GM12878 (cell line): ENCODE results near the gene DDX23. TPM values are rescaled to one million over a fixed set of nuclear protein-coding genes. Genes with fewer than 3 reads are reported as not detected.
A peak's percentile ranks its signal among the peaks of the same experiment; 100 is the strongest.

Source experiments
- BACH1 ChIP-seq: fragments of 450-650 bp; IDR thresholded peaks from 2 replicates; pipeline ENCODE4 v1.6.1; 2017; ENCODE audit warnings: mild to moderate bottlenecking, borderline replicate concordance
- BRCA1 ChIP-seq: IDR thresholded peaks from 2 replicates; pipeline ENCODE4 v1.6.1; 2011; ENCODE audit warnings: low read depth, low read length, improper control_type of control experiment
- CHD4 ChIP-seq: fragments of 200-600 bp; sonication (generic); IDR thresholded peaks from 2 replicates; pipeline ENCODE4 v1.6.1; 2016; ENCODE audit warnings: mild to moderate bottlenecking
- DPF2 ChIP-seq: fragments of 450-650 bp; IDR thresholded peaks from 2 replicates; pipeline ENCODE4 v1.6.1; 2017; ENCODE audit warnings: mild to moderate bottlenecking
- ESRRA ChIP-seq: IDR thresholded peaks from 2 replicates; pipeline ENCODE4 v1.6.1; 2012; ENCODE audit warnings: mild to moderate bottlenecking, low read length, improper control_type of control experiment
- ETV6 ChIP-seq, 2 experiments: fragments of 450-650 bp in 1 of 2; IDR thresholded peaks in 1 of 2; conservative IDR thresholded peaks in 1 of 2; 2 replicates each; pipeline ENCODE4 v1.6.1; 2014; ENCODE audit warnings: antibody characterized with exemption in 1 of 2, borderline replicate concordance in 1 of 2, low read depth in 1 of 2, mild to moderate bottlenecking in 1 of 2, moderate library complexity in 1 of 2
- IKZF2 ChIP-seq, 2 experiments: fragments of 450-650 bp; IDR thresholded peaks; 2 replicates each; pipeline ENCODE4 v1.6.1; 2017; ENCODE audit warnings: mild to moderate bottlenecking in 2 of 2, moderate library complexity in 2 of 2
- NFIC ChIP-seq: IDR thresholded peaks from 2 replicates; pipeline ENCODE4 v1.6.1; 2012; ENCODE audit warnings: low read depth, mild to moderate bottlenecking, inconsistent platforms, low read length, moderate library complexity
- NFYB ChIP-seq: IDR thresholded peaks from 2 replicates; pipeline ENCODE4 v1.6.1; 2011; ENCODE audit warnings: low read depth, mild to moderate bottlenecking, low read length, improper control_type of control experiment, moderate library complexity; ENCODE audit not compliant: insufficient read depth
- NRF1 ChIP-seq: conservative IDR thresholded peaks from 2 replicates; pipeline ENCODE4 v1.6.1; 2011; ENCODE audit warnings: mild to moderate bottlenecking, low read depth, low read length, improper control_type of control experiment
- RFX5 ChIP-seq: IDR thresholded peaks from 2 replicates; pipeline ENCODE4 v1.6.1; 2011; ENCODE audit warnings: low read depth, low read length, improper control_type of control experiment
- SREBF2 ChIP-seq: IDR thresholded peaks from 2 replicates; pipeline ENCODE4 v1.6.1; 2012; ENCODE audit warnings: mild to moderate bottlenecking, low read length
- SRF ChIP-seq, 2 experiments: IDR thresholded peaks; 2 replicates each; pipeline ENCODE4 v1.6.1; 2011; ENCODE audit warnings: low read depth in 2 of 2, low read length in 2 of 2, mild to moderate bottlenecking in 1 of 2, moderate library complexity in 1 of 2
- TAF1 ChIP-seq: IDR thresholded peaks from 2 replicates; pipeline ENCODE4 v1.6.1; 2011; ENCODE audit warnings: mild to moderate bottlenecking, low read depth, low read length, borderline replicate concordance
- ZBED1 ChIP-seq: IDR thresholded peaks from 2 replicates; pipeline ENCODE4 v1.6.1; 2016; ENCODE audit warnings: borderline replicate concordance
- polyA plus RNA-seq, 11 experiments: library from polyadenylated mRNA; depleted of rRNA in 4 of 11; unstranded in 6 of 11; stranded (reverse) in 5 of 11; fragments of >200 nt; fragmentation: Nextera tagmentation in 4 of 11; fragmentation: Illumina TruSeq in 1 of 11; extraction: Ambion mirVana in 4 of 11; extraction: Trizol in 1 of 11; gene quantifications; 1 replicate in 1 of 11; 2 replicates in 10 of 11; pipeline versions ENCODE4 v1.2.1 to v1.2.3, GENCODE V29; 2011 to 2016; ENCODE audit warnings: inconsistent platforms in 2 of 11, missing spikeins in 2 of 11, low read depth in 1 of 11
- total RNA-seq, 4 experiments: library from RNA; depleted of rRNA in 3 of 4; stranded (reverse); fragments of >200 nt in 3 of 4; fragmentation: Illumina TruSeq in 1 of 4; extraction: Trizol in 1 of 4; gene quantifications; 2 replicates each; pipeline versions ENCODE4 v1.2.1 to v1.2.3, GENCODE V29; 2013 to 2021
- TF ChIP-seq, protein P1 (sequence below): IDR thresholded peaks from 2 replicates; pipeline ENCODE4 v1.6.1; 2011; ENCODE audit warnings: borderline replicate concordance, low read depth, mild to moderate bottlenecking, moderate library complexity, low read length; ENCODE audit not compliant: insufficient read depth, poor library complexity, severe bottlenecking
- TF ChIP-seq, protein P2 (sequence below), 3 experiments: IDR thresholded peaks in 2 of 3; conservative IDR thresholded peaks in 1 of 3; 2 replicates each; pipeline ENCODE4 v1.5.1; 2011; ENCODE audit warnings: low read depth in 3 of 3, low read length in 3 of 3, mild to moderate bottlenecking in 3 of 3, control low read depth in 2 of 3, moderate library complexity in 2 of 3, inconsistent platforms in 1 of 3, mixed read lengths in 1 of 3; ENCODE audit not compliant: control insufficient read depth in 2 of 3, insufficient read depth in 1 of 3; ENCODE audit errors: extremely low read depth in 1 of 3
- TF ChIP-seq, protein P3 (sequence below): fragments of 450-650 bp; IDR thresholded peaks from 2 replicates; pipeline ENCODE4 v1.6.1; 2018; ENCODE audit warnings: mild to moderate bottlenecking, low read depth, moderate library complexity; ENCODE audit not compliant: partially characterized antibody
- TF ChIP-seq, protein P4 (sequence below): fragments of 450-650 bp; IDR thresholded peaks from 2 replicates; pipeline ENCODE4 v1.6.1; 2014; ENCODE audit warnings: mild to moderate bottlenecking
- TF ChIP-seq, protein P5 (sequence below): fragments of 150-350 bp; IDR thresholded peaks from 2 replicates; pipeline ENCODE4 v1.6.1; 2014; ENCODE audit warnings: mild to moderate bottlenecking, low read depth, low read length

DDX23 gene
- total and polyA plus RNA-seq, 10 of the 15 experiments (the other 5 are each of a cell fraction or from before 2014, with no cell fraction given) = 25.8 to 107 (median 77.4) TPM

DNA sequence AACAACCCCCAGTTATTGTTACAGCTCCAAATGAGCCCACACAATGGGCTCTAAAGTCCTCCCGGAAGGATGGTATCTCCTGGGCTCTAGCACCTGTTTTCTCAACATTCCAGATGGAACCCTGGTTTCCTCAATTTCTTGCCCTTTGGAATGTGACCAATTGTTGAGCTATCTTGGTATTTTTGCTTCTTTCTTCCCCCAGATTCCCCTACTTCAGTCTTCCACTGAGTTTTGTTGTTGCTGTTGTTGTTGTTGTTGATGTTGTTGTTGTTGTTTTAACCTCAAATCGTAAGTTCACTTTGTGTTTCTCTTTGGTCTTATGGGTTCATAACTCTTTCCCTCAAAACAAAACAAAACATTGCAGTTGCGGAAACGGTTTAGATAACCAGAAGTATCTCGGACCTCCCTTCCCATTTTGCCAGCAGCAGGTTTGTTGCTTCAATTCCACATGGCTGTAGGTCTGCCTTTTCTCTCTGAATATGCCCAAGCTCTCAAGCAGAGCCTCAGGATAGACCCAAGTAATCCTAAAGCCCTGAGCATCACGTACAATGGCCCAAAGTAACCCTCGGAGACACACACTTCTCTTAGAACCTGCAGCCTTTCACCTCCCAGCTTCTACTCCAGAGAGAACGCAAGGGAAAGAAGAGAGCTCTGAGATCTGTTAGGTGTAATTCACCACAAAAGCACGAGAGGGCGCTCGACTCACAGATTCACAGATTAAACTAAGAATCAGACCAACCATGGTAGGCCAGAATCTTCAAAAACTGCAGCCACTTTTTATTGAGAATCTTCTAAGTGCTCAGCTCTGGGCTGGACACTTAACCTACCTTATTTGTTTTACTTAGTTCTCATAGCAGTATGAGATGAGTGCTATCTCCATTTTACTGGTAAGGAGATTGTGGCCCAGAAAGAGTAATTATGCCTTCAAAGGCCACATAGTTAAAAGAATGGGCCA is 1.0 kb upstream of the DDX23 start (continued):
- TF ChIP-seq, protein P1, sequence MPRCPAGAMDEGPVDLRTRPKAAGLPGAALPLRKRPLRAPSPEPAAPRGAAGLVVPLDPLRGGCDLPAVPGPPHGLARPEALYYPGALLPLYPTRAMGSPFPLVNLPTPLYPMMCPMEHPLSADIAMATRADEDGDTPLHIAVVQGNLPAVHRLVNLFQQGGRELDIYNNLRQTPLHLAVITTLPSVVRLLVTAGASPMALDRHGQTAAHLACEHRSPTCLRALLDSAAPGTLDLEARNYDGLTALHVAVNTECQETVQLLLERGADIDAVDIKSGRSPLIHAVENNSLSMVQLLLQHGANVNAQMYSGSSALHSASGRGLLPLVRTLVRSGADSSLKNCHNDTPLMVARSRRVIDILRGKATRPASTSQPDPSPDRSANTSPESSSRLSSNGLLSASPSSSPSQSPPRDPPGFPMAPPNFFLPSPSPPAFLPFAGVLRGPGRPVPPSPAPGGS = no peak
- 0 out of 2 replicates have a peak, but pooled peaks have one; percentile 23 for TF ChIP-seq ESRRA
- TF ChIP-seq BRCA1 = no peak
- TF ChIP-seq, protein P2, sequence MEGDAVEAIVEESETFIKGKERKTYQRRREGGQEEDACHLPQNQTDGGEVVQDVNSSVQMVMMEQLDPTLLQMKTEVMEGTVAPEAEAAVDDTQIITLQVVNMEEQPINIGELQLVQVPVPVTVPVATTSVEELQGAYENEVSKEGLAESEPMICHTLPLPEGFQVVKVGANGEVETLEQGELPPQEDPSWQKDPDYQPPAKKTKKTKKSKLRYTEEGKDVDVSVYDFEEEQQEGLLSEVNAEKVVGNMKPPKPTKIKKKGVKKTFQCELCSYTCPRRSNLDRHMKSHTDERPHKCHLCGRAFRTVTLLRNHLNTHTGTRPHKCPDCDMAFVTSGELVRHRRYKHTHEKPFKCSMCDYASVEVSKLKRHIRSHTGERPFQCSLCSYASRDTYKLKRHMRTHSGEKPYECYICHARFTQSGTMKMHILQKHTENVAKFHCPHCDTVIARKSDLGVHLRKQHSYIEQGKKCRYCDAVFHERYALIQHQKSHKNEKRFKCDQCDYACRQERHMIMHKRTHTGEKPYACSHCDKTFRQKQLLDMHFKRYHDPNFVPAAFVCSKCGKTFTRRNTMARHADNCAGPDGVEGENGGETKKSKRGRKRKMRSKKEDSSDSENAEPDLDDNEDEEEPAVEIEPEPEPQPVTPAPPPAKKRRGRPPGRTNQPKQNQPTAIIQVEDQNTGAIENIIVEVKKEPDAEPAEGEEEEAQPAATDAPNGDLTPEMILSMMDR (IDR thresholded peaks at IDR 0.05 in 2 of 3, conservative IDR thresholded peaks at IDR 0.05 in 1 of 3; ENCODE audit: control insufficient read depth in 2 of 3, extremely low read depth in 1 of 3, insufficient read depth in 1 of 3, low read depth in 3 of 3, low read length in 3 of 3) = peak; percentile 75 to 93 (median 91)
- no peak for TF ChIP-seq ETV6 (conservative IDR thresholded peaks at IDR 0.05 in 1 of 2, IDR thresholded peaks at IDR 0.05 in 1 of 2; ENCODE audit: borderline replicate concordance in 1 of 2, low read depth in 1 of 2)
- TF ChIP-seq, protein P3, sequence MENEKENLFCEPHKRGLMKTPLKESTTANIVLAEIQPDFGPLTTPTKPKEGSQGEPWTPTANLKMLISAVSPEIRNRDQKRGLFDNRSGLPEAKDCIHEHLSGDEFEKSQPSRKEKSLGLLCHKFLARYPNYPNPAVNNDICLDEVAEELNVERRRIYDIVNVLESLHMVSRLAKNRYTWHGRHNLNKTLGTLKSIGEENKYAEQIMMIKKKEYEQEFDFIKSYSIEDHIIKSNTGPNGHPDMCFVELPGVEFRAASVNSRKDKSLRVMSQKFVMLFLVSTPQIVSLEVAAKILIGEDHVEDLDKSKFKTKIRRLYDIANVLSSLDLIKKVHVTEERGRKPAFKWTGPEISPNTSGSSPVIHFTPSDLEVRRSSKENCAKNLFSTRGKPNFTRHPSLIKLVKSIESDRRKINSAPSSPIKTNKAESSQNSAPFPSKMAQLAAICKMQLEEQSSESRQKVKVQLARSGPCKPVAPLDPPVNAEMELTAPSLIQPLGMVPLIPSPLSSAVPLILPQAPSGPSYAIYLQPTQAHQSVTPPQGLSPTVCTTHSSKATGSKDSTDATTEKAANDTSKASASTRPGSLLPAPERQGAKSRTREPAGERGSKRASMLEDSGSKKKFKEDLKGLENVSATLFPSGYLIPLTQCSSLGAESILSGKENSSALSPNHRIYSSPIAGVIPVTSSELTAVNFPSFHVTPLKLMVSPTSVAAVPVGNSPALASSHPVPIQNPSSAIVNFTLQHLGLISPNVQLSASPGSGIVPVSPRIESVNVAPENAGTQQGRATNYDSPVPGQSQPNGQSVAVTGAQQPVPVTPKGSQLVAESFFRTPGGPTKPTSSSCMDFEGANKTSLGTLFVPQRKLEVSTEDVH = no peak
- TF ChIP-seq TAF1 = peak; percentile 42; the same call in 1 of the 2 replicates
- no peak for TF ChIP-seq IKZF2 (IDR thresholded peaks at IDR 0.05)
- TF ChIP-seq, protein P4, sequence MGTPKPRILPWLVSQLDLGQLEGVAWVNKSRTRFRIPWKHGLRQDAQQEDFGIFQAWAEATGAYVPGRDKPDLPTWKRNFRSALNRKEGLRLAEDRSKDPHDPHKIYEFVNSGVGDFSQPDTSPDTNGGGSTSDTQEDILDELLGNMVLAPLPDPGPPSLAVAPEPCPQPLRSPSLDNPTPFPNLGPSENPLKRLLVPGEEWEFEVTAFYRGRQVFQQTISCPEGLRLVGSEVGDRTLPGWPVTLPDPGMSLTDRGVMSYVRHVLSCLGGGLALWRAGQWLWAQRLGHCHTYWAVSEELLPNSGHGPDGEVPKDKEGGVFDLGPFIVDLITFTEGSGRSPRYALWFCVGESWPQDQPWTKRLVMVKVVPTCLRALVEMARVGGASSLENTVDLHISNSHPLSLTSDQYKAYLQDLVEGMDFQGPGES = no peak
- no peak for TF ChIP-seq CHD4
- no peak for TF ChIP-seq NFYB
- TF ChIP-seq SREBF2 = no peak
- TF ChIP-seq NFIC = no peak; the same call in 1 of the 2 replicates
- no peak for TF ChIP-seq ZBED1
- TF ChIP-seq BACH1 = no peak
- no peak for TF ChIP-seq DPF2
- TF ChIP-seq, protein P5, sequence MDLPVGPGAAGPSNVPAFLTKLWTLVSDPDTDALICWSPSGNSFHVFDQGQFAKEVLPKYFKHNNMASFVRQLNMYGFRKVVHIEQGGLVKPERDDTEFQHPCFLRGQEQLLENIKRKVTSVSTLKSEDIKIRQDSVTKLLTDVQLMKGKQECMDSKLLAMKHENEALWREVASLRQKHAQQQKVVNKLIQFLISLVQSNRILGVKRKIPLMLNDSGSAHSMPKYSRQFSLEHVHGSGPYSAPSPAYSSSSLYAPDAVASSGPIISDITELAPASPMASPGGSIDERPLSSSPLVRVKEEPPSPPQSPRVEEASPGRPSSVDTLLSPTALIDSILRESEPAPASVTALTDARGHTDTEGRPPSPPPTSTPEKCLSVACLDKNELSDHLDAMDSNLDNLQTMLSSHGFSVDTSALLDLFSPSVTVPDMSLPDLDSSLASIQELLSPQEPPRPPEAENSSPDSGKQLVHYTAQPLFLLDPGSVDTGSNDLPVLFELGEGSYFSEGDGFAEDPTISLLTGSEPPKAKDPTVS = no peak
- TF ChIP-seq SRF (IDR thresholded peaks at IDR 0.05; ENCODE audit: low read depth in 2 of 2, low read length in 2 of 2) = no peak
- TF ChIP-seq RFX5 = no peak
- no peak for TF ChIP-seq NRF1
